ENCODE data around the gene TMEM54.

DNA sequence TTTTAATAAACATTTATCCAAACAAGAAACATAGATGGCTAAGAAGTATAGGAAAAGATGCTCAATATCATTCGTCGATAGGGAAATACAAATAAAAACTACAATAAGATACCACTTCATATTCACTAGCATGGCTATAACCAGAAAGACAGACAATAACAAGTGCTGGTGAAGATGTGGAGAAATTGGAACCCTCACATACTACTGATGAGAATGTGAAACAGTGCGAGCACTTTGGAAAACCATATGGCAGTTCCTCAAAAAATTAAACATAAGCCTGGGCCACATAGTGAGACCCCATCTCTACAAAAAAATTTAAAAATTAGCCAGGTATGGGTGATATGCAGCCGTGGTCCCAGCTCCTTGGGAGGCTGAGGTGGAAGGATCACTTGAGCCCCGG lies 9.1 kb upstream of the TMEM54 start:
- no peak for TF ChIP-seq KAT8 (CRISPR knock-in tag; IDR thresholded peaks at IDR 0.05)
- TF ChIP-seq BHLHE40 (IDR thresholded peaks at IDR 0.05; ENCODE audit: low read length), result no peak
- TF ChIP-seq CTCF (CRISPR knock-in tag; IDR thresholded peaks at IDR 0.05), result no peak
- TF ChIP-seq HOXA7 (CRISPR knock-in tag; IDR thresholded peaks at IDR 0.05), result no peak
- TF ChIP-seq, protein P1, sequence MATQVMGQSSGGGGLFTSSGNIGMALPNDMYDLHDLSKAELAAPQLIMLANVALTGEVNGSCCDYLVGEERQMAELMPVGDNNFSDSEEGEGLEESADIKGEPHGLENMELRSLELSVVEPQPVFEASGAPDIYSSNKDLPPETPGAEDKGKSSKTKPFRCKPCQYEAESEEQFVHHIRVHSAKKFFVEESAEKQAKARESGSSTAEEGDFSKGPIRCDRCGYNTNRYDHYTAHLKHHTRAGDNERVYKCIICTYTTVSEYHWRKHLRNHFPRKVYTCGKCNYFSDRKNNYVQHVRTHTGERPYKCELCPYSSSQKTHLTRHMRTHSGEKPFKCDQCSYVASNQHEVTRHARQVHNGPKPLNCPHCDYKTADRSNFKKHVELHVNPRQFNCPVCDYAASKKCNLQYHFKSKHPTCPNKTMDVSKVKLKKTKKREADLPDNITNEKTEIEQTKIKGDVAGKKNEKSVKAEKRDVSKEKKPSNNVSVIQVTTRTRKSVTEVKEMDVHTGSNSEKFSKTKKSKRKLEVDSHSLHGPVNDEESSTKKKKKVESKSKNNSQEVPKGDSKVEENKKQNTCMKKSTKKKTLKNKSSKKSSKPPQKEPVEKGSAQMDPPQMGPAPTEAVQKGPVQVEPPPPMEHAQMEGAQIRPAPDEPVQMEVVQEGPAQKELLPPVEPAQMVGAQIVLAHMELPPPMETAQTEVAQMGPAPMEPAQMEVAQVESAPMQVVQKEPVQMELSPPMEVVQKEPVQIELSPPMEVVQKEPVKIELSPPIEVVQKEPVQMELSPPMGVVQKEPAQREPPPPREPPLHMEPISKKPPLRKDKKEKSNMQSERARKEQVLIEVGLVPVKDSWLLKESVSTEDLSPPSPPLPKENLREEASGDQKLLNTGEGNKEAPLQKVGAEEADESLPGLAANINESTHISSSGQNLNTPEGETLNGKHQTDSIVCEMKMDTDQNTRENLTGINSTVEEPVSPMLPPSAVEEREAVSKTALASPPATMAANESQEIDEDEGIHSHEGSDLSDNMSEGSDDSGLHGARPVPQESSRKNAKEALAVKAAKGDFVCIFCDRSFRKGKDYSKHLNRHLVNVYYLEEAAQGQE (IDR thresholded peaks at IDR 0.05; ENCODE audit: borderline replicate concordance in 1 of 2, low read depth in 1 of 2, low read length in 2 of 2), result no peak
- no peak for TF ChIP-seq USF2 (IDR thresholded peaks at IDR 0.05; ENCODE audit: low read depth, low read length)
- TF ChIP-seq USF2 (CRISPR knock-in tag; IDR thresholded peaks at IDR 0.05; ENCODE audit: borderline replicate concordance), result no peak
- TF ChIP-seq SIN3A (IDR thresholded peaks at IDR 0.05; ENCODE audit: borderline replicate concordance, low read depth, low read length), result no peak
